Pericardium fibroblast (primary cell): ENCODE data around the gene GTF2A1. TPM values are rescaled to one million over a fixed set of nuclear protein-coding genes. Genes with fewer than 3 reads are reported as not detected.

ENCODE experiments used
- total RNA-seq: library from RNA; depleted of rRNA; stranded (reverse); fragments of >200 nt; gene quantifications from 2 replicates; pipeline ENCODE4 v1.2.3, GENCODE V29; 2015

The GTF2A1 gene
- 8.5 and 9.2 TPM in 2 replicates for total RNA-seq

DNA sequence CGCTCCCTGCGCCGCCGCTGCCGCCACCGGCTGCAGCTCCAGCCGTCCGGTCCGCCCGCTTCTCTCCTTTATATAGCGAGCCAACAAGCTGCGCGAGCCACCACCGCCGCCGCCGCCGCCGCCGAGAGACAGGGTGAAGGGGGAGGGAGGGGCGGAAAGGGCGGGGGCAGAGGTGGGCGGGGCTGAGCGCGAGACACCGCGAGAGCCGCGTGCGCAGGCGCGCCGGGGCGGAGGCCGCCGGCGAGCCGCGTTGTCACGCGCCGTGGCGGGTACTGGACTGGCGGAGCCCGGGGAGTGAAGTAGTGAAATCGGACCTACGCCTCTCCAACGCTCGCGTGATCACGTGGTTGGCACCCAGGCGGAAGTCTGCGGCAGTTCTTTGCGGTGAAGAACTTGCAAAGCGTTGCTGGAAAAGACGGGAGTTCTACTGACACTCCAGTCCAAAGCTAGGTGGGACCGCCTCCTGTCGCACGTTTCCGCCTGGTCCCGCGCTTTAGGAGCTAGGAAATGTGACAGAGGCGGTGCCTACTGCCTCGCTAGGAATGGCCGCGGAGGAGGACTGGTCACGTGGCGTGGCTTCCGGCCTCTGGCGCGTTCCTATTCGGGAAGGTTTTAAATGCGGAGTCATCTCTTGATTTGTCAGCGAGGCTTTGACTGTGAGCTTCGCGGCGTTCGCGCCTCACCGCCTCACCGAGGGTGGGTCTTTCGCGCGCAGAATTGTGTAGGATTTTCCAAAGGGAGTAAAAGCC is at the start of gene GTF2A1:
TSS of gene GTF2A1 (minus strand) at position 130 of the 749 bp plus-strand sequence. CDS start 441 bp downstream, outside the sequence.

Other genes starting within 250 kb of the GTF2A1 start
- 0.51 TPM in 1 of 2 replicates, not detected in the other for gene STON2, start 179.4 kb upstream of the GTF2A1 start, total RNA-seq